GM19351 (cell line): ENCODE results near the gene REN.

ENCODE experiments used
- ATAC-seq: cut with Tn5 transposase; IDR thresholded peaks from one replicate; pipeline ENCODE4 v1.9.1; 2021; ENCODE audit warnings: mild to moderate bottlenecking, moderate library complexity; ENCODE audit not compliant: unreplicated experiment

REN gene

DNA sequence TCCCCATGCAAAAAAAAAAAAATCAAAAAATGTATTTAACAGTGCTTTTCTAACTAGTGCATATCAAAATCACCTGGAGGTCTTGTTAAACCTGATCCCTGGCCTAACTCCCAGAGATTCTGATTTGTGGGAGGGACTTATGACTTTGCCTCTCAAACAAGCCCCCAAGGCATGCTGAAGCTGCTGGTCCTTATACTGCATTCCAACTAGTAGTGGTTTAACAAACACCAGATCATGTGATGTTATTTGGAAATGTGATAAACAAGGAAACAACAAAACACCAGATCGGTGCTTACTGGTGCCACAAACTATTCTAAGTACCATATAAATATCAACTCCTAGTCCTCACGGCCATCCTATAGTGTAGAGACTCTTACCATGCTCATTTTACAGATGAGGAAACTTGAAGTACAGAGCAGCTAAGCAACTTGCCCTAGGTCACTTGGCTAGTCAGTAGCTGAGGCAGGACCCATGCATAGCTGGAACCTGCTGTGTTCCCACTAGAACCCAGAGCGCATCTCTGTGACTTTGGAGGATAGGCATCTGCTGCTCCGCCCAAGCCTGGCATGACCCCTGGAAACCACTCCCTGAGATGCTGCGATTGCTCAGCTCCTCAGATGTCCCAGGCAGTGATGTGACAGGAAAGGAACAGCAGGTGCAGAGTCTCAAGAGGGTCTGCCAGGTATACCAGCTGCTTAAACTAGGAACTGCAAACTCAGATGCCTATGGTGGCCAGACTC is 55.1 kb downstream of the REN start:
- ATAC-seq: no peak

DNA sequence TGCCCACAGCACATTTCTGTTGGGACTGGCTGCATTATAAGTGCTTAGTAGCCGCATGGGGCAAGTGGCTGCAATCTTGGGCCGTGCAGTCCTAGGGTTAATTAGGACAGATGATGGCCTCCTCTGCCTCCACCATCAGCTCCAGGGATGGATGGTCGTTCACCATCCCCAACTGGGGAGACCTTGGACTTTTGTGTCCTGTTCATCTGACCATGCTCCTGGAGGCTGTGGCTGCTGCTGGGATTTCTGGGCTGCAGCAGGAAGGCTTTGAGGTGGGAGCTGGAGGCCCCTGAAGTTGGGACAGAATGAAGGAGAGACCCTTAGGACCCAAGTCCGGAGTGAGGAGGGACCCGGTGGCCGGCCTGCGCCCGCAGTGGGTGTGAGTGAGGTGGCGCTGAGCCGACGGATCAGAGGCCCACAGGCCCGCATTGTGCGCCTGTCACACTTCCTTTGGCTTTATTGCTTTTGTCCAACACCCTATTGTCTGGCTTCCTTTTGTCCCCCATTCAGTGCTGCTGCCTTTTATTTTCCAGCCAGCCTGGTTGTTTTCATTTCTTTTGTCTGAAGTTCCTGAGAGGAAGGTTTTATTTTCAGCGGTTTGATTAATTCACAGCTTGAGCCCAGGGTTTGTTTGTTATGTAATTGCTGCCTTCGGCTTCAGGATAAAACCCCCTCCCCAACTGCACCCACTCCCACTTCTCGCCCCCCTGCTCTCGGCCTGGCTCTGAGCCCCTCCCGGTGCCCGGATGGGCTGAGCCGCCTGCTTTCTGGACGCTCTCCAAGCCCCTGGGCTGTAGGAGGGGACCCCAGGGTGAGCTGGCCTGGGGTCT is 57.6 kb downstream of the REN start:
- ATAC-seq: no peak

DNA sequence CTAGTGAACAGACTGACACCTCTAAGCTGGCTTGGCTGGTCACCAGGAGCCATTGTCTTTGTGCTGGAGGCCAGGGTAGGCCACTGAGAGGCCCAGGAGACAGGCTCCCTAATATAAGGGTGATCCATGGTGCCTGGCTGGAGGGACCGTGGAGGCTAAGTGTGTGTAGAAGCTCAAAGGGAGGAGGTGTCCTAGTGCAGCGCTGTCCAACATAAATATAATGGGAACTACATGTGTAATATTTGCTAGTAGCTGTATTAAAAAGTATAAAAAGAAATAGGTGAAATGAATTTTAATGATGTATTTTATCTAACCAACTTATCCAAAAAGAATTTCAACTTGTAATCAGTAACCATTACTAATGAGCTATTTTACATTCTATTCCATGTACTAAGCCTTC is 58.2 kb downstream of the REN start:
- no peak for ATAC-seq

DNA sequence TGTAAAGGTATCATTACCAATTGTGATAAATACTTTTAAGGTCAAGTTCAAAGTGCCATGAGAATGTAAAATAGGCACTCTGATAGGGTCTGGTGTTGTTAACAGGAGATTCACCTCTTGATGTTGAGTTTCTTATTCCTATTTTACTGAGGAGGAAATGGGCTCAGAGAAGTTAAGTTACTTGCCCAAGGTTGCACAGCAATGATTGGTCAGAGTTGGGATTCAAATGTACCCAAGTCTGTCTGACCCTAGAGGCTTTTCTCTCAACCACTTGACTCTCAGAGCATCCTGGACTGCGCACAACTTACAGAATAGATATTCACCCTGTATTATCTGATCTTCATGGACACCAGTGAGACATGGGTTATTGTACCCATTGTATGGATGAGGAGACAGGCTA is 59.3 kb downstream of the REN start:
- no peak for ATAC-seq

DNA sequence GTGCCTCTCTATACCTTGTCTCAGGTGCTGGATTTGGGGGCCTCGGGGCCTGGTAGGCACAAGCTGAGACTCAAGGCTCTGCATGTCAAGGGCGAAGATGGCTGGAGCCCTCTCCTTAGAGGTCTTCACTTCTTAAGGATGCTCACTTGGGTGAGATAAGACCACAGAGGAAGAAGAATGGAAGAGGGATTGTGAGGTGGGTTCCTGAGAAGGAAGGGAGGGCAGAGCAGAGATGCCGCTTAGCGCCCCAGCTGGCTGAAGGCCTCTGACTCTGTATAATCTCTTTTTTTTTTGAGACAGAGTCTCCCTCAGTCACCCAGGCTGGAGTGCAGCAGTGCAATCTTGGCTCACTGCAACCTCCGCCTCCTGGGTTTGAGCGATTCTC is 61.0 kb downstream of the REN start:
- no peak for ATAC-seq
